Nephron progenitor cell (in vitro differentiated cells): Measurements from ENCODE around the gene SENP2.
"Not testable (repeated sequence)": the region's sequence is repeated elsewhere in the genome, so short reads cannot be mapped to it uniquely, and the experiment has no call there.

ENCODE experiments used
- DNase-seq: peaks from one replicate; pipeline ENCODE4 v3.0.0; 2021
- H3K27ac Mint-ChIP-seq: 2 replicates; pipeline ENCODE4 v1.8.0; 2021; ENCODE audit warnings: mild to moderate bottlenecking, moderate library complexity, mixed read lengths
- H3K27me3 Mint-ChIP-seq: 2 replicates; pipeline ENCODE4 v1.8.0; 2021; ENCODE audit warnings: mild to moderate bottlenecking, low read depth, mixed read lengths; ENCODE audit not compliant: poor library complexity
- H3K36me3 Mint-ChIP-seq: 2 replicates; pipeline ENCODE4 v1.8.0; 2021; ENCODE audit warnings: low read depth, mixed read lengths
- H3K4me1 Mint-ChIP-seq: 2 replicates; pipeline ENCODE4 v1.8.0; 2021; ENCODE audit warnings: mixed read lengths
- H3K4me3 Mint-ChIP-seq: 2 replicates; pipeline ENCODE4 v1.8.0; 2021; ENCODE audit warnings: mild to moderate bottlenecking, moderate library complexity, mixed read lengths
- H3K9me3 Mint-ChIP-seq: 2 replicates; pipeline ENCODE4 v1.8.0; 2021; ENCODE audit warnings: mild to moderate bottlenecking, moderate library complexity, mixed read lengths
- TF ChIP-seq, protein P1 (sequence below): fragments of 200-600 bp; sonication (generic); IDR thresholded peaks from 2 replicates; pipeline ENCODE4 v1.5.0; 2021; ENCODE audit warnings: antibody characterized with exemption

The SENP2 gene

DNA sequence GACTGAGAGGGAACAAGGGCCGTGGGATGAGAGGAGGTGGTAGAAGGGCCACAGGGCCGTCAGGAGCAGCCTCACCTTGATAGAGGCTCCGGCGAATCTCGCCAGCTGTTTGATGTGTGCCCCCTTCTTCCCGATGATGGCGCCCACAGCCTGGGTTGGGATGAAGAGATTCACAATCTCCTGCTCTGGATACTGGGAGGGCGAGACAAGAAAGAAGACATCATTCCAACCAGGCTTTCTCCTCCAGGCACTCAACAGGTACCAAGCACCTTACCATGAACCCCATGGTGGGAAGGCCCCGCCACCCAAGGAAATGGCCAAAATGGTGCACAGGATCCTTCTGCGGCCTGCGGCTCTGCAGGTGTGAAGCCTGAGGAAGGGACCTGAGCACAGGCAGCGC is 71.1 kb downstream of the SENP2 start:
- no peak for DNase-seq
- Mint-ChIP-seq H3K27ac (no peak overlapping the region), H3K4me1 (peaks cover 11% of the 10 kb centered on the region), H3K4me3 (no peak overlapping the region), H3K9me3 (no peaks in the 10 kb centered on the region), H3K27me3 (no peaks in the 10 kb centered on the region), H3K36me3 (peaks cover 70% of the 10 kb centered on the region)
- TF ChIP-seq, protein P1, sequence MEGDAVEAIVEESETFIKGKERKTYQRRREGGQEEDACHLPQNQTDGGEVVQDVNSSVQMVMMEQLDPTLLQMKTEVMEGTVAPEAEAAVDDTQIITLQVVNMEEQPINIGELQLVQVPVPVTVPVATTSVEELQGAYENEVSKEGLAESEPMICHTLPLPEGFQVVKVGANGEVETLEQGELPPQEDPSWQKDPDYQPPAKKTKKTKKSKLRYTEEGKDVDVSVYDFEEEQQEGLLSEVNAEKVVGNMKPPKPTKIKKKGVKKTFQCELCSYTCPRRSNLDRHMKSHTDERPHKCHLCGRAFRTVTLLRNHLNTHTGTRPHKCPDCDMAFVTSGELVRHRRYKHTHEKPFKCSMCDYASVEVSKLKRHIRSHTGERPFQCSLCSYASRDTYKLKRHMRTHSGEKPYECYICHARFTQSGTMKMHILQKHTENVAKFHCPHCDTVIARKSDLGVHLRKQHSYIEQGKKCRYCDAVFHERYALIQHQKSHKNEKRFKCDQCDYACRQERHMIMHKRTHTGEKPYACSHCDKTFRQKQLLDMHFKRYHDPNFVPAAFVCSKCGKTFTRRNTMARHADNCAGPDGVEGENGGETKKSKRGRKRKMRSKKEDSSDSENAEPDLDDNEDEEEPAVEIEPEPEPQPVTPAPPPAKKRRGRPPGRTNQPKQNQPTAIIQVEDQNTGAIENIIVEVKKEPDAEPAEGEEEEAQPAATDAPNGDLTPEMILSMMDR = no peak

DNA sequence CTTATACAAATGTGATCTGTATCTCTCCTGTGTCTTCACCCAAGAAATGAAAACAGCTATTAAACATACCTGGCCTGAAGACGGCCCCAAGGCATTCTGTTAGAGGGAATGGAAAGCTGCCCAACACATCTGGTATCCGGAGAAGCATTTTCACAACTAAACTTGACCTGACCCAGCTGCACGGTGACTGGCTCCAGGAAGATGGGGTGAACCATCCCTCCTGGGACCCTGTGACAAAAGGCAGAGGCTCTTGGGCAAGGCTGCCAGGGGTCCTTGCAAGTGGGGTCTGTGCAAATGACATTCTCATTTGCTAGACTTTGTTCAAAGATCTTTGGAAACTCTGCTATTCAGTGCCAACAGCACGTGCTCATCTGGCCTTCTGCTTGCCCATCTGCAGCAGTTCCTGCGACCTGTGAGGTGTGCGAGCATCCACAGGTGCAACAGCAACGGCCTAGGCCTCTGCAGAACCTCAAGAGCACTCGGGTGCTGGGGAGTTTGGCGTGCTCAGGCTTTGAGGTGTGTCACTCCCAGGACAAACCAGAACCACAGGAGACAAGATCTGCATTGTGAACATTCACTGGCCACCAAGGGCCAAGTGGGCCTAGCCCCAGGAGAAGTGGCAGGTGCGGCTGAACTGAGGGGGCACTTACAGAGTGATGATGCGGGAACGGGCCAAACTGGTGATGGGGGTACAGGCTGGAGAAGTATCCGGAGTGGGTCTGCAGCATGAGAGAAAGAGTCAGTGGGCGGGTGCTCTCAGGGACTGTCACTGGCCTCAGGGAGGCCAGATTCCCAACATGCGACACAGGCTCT is 71.8 kb downstream of the SENP2 start:
- Mint-ChIP-seq H3K27ac (no peak overlapping the region), H3K4me1 (peaks cover 11% of the 10 kb centered on the region), H3K4me3 (no peak overlapping the region), H3K9me3 (no peaks in the 10 kb centered on the region), H3K27me3 (no peaks in the 10 kb centered on the region), H3K36me3 (peaks cover 64% of the 10 kb centered on the region)
- no peak for DNase-seq
- TF ChIP-seq, protein P1 = no peak

- H3K27ac Mint-ChIP-seq = no peak overlapping the region
- no peak for DNase-seq
- H3K4me1 Mint-ChIP-seq = peaks cover 11% of the 10 kb centered on the region
- TF ChIP-seq, protein P1 = no peak
- H3K4me3 Mint-ChIP-seq = no peak overlapping the region
- H3K36me3 Mint-ChIP-seq = peaks cover 64% of the 10 kb centered on the region
- no peaks in the 10 kb centered on the region for H3K27me3 Mint-ChIP-seq
- H3K9me3 Mint-ChIP-seq = no peaks in the 10 kb centered on the region
Measured at GRCh38 chr3:185658504-185658912, 72.4 kb downstream of the SENP2 start.

DNA sequence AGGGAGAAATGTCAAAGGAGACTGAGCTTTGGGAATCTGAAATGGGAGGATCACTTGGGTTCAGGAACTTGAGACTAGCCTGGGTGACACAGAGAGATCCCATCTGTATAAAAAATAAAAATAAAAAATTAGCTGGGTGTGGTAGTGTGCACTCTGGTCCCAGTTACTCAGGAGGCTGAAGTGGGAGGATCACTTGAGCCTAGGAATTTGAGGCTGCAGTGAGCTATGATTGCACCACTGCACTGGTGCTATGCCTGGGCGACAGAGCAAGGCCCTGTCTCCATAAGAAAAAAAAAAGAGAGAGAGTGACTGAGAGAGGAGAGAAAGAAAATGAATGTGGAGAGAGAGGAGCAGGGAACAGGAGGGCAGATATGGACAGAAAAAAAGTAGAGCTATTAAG is 72.8 kb downstream of the SENP2 start:
- peak overlapping the region; percentile 20 for H3K27ac Mint-ChIP-seq
- peaks cover 64% of the 10 kb centered on the region for H3K36me3 Mint-ChIP-seq
- H3K9me3 Mint-ChIP-seq = no peaks in the 10 kb centered on the region
- DNase-seq = no peak
- no peak overlapping the region for H3K4me3 Mint-ChIP-seq
- no peaks in the 10 kb centered on the region for H3K27me3 Mint-ChIP-seq
- TF ChIP-seq, protein P1 = no peak
- H3K4me1 Mint-ChIP-seq = peaks cover 11% of the 10 kb centered on the region

- H3K27me3 Mint-ChIP-seq = no peaks in the 10 kb centered on the region
- peak; percentile 79 for DNase-seq
- TF ChIP-seq, protein P1 = peak; percentile 98
- H3K9me3 Mint-ChIP-seq = no peaks in the 10 kb centered on the region
- H3K4me1 Mint-ChIP-seq = peaks cover 11% of the 10 kb centered on the region
- peak overlapping the region; percentile 66 for H3K27ac Mint-ChIP-seq
- no peak overlapping the region for H3K4me3 Mint-ChIP-seq
- peaks cover 66% of the 10 kb centered on the region for H3K36me3 Mint-ChIP-seq
Measured at GRCh38 chr3:185659942-185660921, 74.1 kb downstream of the SENP2 start.

GRCh38 chr3:185661296-185661695 is 75.2 kb downstream of the SENP2 start:
- Mint-ChIP-seq H3K36me3 (peaks cover 65% of the 10 kb centered on the region), H3K4me1 (peaks cover 11% of the 10 kb centered on the region), H3K27ac (peak overlapping the region; percentile 86)
- H3K9me3 Mint-ChIP-seq, H3K4me3 Mint-ChIP-seq, H3K27me3 Mint-ChIP-seq, DNase-seq: not testable (repeated sequence)
